Muscle of leg (tissue), 16 donors: ENCODE measurements around the gene KLRF1. TPM values are rescaled to one million over a fixed set of nuclear protein-coding genes. Genes with fewer than 3 reads are reported as not detected.

ENCODE experiments used
- DNase-seq: peaks from one replicate; pipeline ENCODE4 v3.0.0; 2013
- H3K27ac ChIP-seq: one replicate; pipeline ENCODE4 v1.5.1; 2013; ENCODE audit warnings: mild to moderate bottlenecking, low read length, control low read depth
- H3K27me3 ChIP-seq: one replicate; pipeline ENCODE4 v1.6.1; 2013; ENCODE audit warnings: low read length; ENCODE audit not compliant: control insufficient read depth, insufficient read depth
- H3K36me3 ChIP-seq: one replicate; pipeline ENCODE4 v1.6.1; 2013; ENCODE audit warnings: low read length; ENCODE audit not compliant: control insufficient read depth, insufficient read depth
- H3K4me1 ChIP-seq: one replicate; pipeline ENCODE4 v1.6.1; 2013; ENCODE audit warnings: low read length; ENCODE audit not compliant: control insufficient read depth, insufficient read depth
- H3K4me3 ChIP-seq: one replicate; pipeline ENCODE4 v1.5.1; 2013; ENCODE audit warnings: low read length, control low read depth
- H3K9me3 ChIP-seq: replicated peaks from 2 replicates; pipeline ENCODE4 v1.6.1; 2013; ENCODE audit warnings: low read depth, low read length; ENCODE audit not compliant: control insufficient read depth
- WGBS: methylation state at CpG from one replicate; pipeline ENCODE4 v1.1.5; 2013; ENCODE audit warnings: missing lambda C conversion rate; ENCODE audit not compliant: insufficient coverage; 5-methylcytosine and 5-hydroxymethylcytosine counted together
- long read RNA-seq, 11 donors: transcript quantifications; one replicate each; lab custom pipeline, GENCODE V29; 2026
- polyA plus RNA-seq, 8 donors: library from polyadenylated mRNA; unstranded; fragments of 120-200 nt; gene quantifications; one replicate each; pipeline versions ENCODE4 v1.2.1 to v1.2.3, GENCODE V29; 2013; ENCODE audit warnings: inconsistent platforms in 1 of 8, low replicate concordance in 1 of 8; ENCODE audit not compliant: insufficient read length in 8 of 8, insufficient read depth in 1 of 8
- total RNA-seq: library from RNA; stranded (reverse); fragments of 120-200 nt; gene quantifications from one replicate; pipeline ENCODE4 v1.2.4, GENCODE V29; 2013

The KLRF1 gene, protein sequence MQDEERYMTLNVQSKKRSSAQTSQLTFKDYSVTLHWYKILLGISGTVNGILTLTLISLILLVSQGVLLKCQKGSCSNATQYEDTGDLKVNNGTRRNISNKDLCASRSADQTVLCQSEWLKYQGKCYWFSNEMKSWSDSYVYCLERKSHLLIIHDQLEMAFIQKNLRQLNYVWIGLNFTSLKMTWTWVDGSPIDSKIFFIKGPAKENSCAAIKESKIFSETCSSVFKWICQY
- total RNA-seq (0.18 TPM), polyA plus RNA-seq (under 1 TPM in 6 of 8 donors, not detected in 2; 0.17 to 0.38 (median 0.28) TPM)
- long read RNA-seq, donor 1: 0 reads
- long read RNA-seq, donor 2: 0 reads
- long read RNA-seq, donor 3: 0 reads
- long read RNA-seq, donor 4: 0 reads
- long read RNA-seq, donor 5: 0 reads
- long read RNA-seq, donor 6, partial matches to known transcripts: 0 of 1 reads
- long read RNA-seq, donor 6, other reads (novel, unspliced or antisense): 0 of 1 reads
- long read RNA-seq, donor 7: 0 reads
- long read RNA-seq, donor 8: 0 reads
- long read RNA-seq, donor 9: 0 reads
- long read RNA-seq, donor 10: 0 reads
- long read RNA-seq, donor 11: 0 reads

DNA sequence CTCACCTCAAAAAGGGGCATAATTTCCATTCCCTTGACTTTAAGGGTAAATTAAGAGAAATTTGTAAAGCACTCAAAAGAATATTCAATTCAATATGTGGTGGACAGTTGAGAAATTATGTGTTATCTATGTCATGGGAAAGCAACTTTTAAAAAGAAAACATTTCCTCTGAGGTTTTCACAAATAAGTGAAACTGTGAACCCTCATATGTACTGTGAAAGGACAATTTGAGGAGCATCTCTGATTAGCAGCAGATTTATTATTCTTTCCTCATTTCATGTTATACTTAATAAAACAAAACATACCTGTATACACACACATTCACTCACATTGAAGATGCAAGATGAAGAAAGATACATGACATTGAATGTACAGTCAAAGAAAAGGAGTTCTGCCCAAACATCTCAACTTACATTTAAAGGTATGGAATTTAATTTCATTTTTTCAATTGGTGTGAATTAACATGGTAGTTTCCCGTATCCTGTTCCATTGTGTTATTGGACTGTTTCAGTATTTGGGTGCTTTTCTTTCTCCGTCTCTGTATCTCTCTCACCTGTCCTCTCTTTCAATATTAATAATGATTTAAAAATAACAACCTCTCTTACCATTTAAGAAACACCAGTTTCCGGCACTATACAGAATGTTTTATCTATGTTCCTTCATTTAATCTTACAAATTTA lies at the start of gene KLRF1:
Gene KLRF1, plus strand, starts transcription at position 273 of the 680 bp plus-strand sequence. Its CDS starts 64 bp downstream, at position 337.
- no CpG with 5 or more reads among the region's 3 CpGs for WGBS
- H3K27ac ChIP-seq: no peak within 1 kb of the TSS
- DNase-seq: no peak
- no peaks in the 10 kb centered on the region for H3K36me3 ChIP-seq
- no peak within 1 kb of the TSS for H3K4me3 ChIP-seq
- H3K9me3 ChIP-seq: no peaks in the 10 kb centered on the region
- no peaks in the 10 kb centered on the region for H3K4me1 ChIP-seq
- no peaks in the 10 kb centered on the region for H3K27me3 ChIP-seq

DNA sequence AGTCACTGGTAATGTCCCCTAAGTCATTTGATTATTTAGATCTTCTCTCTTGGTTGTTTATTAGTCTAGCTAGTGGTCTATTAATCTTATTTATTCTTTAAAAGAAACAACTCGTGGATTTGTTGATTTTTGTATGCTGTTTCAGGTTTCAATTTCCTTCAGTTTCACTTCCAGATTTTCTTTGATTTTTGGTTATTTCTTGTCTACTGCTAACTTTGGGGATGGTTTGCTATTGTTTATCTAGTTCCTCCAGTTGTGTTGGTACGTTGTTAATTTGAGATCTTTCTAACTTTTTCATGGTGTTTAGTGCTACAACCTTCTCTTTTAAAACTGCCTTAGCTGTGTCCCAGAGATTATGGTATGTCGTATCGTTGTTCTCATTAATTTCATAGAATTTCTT lies 48.1 kb upstream of the KLRF1 start:
- no peaks in the 10 kb centered on the region for H3K4me1 ChIP-seq
- WGBS: no CpG with 5 or more reads among the region's 4 CpGs
- no peaks in the 10 kb centered on the region for H3K27me3 ChIP-seq
- H3K36me3 ChIP-seq: no peaks in the 10 kb centered on the region
- no peak overlapping the region for H3K27ac ChIP-seq
- no peak overlapping the region for H3K4me3 ChIP-seq
- no peak for DNase-seq
- no peaks in the 10 kb centered on the region for H3K9me3 ChIP-seq

DNA sequence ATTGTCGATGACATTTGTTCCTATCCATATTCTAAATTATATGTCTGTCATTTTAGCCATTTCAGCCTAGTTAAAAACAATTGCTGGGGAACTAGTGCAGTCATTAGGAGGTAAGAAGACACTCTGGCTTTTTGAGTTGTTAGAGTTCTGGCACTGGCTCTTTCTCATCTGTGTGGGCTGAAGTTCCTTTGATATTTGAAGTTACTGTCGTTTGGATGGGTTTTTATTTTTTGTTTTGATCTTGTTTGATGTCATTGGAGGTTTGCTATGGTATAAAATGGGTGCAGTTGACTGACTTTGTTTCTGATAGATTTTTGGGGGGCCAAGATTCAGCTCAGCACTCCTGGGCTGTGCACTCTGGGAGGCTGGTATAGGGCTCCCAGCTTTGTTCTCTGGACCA lies 45.9 kb upstream of the KLRF1 start:
- no peak for DNase-seq
- H3K4me1 ChIP-seq: no peaks in the 10 kb centered on the region
- H3K36me3 ChIP-seq: no peaks in the 10 kb centered on the region
- 71% methylated on average over 1 of the region's 2 CpGs for WGBS
- no peak overlapping the region for H3K27ac ChIP-seq
- no peak overlapping the region for H3K4me3 ChIP-seq
- H3K9me3 ChIP-seq: no peaks in the 10 kb centered on the region
- no peaks in the 10 kb centered on the region for H3K27me3 ChIP-seq

DNA sequence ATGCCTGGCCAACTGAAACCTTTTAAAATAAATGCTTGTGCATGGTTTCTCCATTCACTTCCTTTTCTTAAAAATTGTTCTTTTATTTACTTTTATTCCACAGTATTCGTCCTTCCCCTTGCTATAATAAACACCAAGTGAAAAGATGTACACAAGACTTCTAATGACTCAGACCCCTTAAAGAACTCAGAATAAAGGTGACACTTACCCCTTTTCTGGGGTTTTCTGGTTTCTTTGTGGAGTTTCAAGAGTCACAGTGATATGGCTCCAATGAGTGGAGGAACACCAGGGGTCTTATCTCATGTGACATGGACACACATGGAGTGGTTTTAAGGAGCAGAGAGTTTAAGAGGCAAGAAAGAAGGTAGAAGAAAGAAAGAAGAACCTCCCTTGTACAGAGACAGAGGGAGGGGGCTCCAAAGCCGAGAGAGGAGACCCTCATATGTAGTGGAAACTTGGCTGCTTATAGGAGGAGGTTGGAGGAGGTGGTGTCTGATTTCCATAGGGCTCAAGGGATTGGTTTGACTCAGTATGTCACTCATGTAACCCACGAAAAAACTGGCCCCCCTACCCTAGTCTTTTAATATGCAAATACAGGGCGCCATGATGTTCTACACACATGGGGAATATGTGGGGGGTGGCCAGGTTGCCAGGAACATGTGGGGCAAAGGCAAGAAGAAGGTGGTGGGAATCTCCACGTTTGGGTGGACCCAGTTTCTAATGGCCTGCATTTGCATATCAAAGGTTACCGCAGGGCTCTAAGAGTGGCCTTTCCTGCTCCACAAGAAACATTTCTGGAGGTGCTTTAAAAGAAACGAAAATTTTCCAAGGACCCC lies 44.5 kb upstream of the KLRF1 start:
- Histone ChIP-seq H3K9me3 (no peaks in the 10 kb centered on the region), H3K4me1 (no peaks in the 10 kb centered on the region), H3K27me3 (no peaks in the 10 kb centered on the region), H3K36me3 (no peaks in the 10 kb centered on the region), H3K4me3 (no peak overlapping the region), H3K27ac (no peak overlapping the region)
- WGBS: 63% methylated on average over 2 of the region's 7 CpGs
- DNase-seq: no peak

DNA sequence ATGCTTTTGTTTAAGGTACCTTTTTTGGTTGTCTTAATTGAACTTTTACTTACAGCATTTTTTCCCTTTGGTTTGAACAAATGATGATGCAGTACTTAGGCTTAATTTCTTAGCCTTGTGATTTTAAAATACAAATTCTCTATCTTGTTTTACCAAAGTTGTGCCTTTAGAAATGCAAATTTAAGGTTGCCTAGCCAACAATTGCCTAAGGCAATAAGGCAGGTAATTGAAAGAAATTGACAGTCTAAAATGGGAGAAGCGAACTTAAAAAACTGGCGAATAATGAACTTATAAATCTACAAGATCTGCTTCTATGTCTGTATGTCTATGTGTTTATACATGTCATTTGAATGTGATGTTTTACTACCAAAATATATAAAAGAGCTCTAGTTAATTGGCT lies 43.0 kb upstream of the KLRF1 start:
- no peak overlapping the region for H3K4me3 ChIP-seq
- H3K27ac ChIP-seq: no peak overlapping the region
- H3K9me3 ChIP-seq: no peaks in the 10 kb centered on the region
- H3K27me3 ChIP-seq: no peaks in the 10 kb centered on the region
- no peak for DNase-seq
- WGBS: no CpG with 5 or more reads among the region's 2 CpGs
- H3K36me3 ChIP-seq: no peaks in the 10 kb centered on the region
- no peaks in the 10 kb centered on the region for H3K4me1 ChIP-seq

DNA sequence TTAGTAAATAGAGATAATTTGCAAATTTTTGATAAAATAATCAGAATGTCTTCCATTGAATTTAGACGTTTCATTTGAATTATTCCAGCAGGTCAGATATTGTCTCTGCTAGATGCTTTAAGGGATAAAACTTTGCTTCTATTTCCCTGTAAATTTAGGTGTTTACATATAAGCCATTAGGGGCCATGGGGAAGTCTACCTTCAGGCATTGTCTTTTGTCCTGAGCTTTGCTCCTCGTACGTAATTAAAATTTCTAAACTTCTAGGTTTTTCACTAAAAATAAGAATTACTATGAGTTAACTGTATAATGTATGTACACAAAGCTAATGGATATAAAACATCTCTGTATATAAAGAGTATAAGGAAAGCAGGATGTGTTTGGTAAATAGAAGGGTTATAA lies 42.5 kb upstream of the KLRF1 start:
- WGBS: no CpG with 5 or more reads among the region's 3 CpGs
- Histone ChIP-seq H3K4me1 (no peaks in the 10 kb centered on the region), H3K9me3 (no peaks in the 10 kb centered on the region), H3K36me3 (no peaks in the 10 kb centered on the region), H3K27me3 (no peaks in the 10 kb centered on the region), H3K27ac (no peak overlapping the region), H3K4me3 (no peak overlapping the region)
- DNase-seq: no peak

DNA sequence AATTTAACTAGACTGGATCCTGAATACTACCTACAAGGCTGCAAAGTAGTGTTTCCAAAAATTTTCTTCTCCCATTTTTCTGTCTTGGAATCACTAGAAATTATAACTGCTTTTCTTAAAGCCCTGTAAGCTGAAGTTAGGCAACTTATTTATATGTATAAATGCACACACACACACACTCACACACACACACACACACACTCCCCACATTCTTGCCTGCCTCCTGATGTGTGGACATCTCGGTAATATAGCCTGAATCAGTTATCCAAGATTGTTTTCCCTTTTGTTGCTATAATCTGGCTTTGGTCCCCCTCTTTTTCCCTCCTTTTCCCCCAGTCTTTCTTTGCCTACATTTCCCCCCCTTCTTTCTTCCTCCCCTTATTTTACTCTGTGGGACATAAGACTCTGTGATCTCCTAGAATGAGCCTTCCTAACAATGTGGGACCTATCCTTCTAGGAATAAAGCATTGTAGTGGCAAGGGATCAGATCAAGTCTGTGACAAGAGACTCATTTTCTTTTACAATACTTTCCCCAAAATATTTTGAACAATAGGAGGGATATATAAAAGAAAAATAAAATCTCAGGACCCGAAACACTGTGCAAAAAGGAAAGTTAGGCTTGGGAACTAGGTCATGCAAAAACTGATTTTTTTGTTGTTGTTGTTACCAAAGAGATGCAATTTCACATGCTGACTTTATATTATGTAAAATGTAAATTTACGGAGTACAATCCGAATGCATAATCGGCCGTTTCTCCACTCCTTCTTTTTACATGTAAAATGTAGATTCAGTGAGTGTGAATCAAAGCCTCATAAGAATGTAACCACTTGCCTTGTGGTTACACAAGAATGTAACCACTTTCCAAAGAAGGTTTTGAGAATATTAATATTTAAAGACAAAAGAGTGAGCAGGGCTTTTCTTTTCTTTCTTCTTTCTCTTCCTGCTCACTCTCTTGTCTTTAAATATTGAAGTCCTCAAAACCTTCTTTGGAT lies 40.3 kb upstream of the KLRF1 start:
- Histone ChIP-seq H3K4me1 (no peaks in the 10 kb centered on the region), H3K36me3 (no peaks in the 10 kb centered on the region), H3K4me3 (no peak overlapping the region), H3K27me3 (no peaks in the 10 kb centered on the region), H3K27ac (no peak overlapping the region), H3K9me3 (no peaks in the 10 kb centered on the region)
- 33% methylated on average over 1 of the region's 6 CpGs for WGBS
- DNase-seq: no peak

DNA sequence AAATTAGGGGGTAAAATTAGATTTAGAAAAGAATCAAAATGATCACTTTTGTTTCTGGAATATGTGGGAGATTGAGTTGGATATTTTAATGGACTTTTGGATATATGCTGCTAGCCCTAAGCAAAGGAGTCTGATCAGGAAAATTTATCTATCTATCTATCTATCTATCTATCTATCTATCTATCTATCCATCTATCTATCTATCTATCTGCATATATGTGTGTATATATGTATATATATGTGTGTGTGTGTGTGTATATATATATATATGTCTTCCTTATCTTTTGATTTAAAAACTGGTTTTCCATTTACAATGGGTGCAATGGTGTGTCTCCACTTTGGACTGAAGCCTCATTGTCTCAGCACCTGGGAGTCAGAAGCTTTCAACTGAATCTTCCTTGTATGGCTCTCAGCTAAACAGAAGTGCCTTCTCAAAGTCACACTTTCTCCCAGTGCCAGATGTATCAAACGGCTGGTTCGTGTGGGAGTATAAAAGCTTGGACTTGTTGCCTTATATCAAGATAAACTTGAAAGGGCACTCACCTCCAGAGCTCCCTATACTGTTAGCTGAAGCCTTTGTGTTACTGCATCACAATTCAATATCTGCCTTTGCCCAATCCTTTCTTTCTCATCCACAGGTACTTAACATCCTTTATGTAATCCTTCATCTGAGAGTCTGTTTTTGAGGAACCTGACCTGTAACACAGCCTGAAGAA lies 34.9 kb upstream of the KLRF1 start:
- no CpG with 5 or more reads among the region's 2 CpGs for WGBS

More for the DNA sequence above, 34.9 kb upstream of the KLRF1 start:
- Histone ChIP-seq H3K9me3 (no peaks in the 10 kb centered on the region), H3K27ac (no peak overlapping the region), H3K36me3 (no peaks in the 10 kb centered on the region), H3K4me3 (no peak overlapping the region), H3K27me3 (no peaks in the 10 kb centered on the region), H3K4me1 (no peaks in the 10 kb centered on the region)
- no peak for DNase-seq
